Erythroblast (primary cell): ENCODE measurements around the gene MAN1A2.

Experiments used
- DNase-seq, 2 experiments: peaks; one replicate each; lab custom pipeline; 2025; lab: John Stamatoyannopoulos, UW
- GATA1 ChIP-seq: IDR thresholded peaks from 2 replicates; pipeline ENCODE4 v1.6.1; 2011; ENCODE audit warnings: low read depth, mild to moderate bottlenecking, control low read depth, low read length, moderate library complexity
- POLR2A ChIP-seq: IDR thresholded peaks from 2 replicates; pipeline ENCODE4 v1.6.1; 2011; ENCODE audit warnings: mild to moderate bottlenecking, low read length

The MAN1A2 gene

DNA sequence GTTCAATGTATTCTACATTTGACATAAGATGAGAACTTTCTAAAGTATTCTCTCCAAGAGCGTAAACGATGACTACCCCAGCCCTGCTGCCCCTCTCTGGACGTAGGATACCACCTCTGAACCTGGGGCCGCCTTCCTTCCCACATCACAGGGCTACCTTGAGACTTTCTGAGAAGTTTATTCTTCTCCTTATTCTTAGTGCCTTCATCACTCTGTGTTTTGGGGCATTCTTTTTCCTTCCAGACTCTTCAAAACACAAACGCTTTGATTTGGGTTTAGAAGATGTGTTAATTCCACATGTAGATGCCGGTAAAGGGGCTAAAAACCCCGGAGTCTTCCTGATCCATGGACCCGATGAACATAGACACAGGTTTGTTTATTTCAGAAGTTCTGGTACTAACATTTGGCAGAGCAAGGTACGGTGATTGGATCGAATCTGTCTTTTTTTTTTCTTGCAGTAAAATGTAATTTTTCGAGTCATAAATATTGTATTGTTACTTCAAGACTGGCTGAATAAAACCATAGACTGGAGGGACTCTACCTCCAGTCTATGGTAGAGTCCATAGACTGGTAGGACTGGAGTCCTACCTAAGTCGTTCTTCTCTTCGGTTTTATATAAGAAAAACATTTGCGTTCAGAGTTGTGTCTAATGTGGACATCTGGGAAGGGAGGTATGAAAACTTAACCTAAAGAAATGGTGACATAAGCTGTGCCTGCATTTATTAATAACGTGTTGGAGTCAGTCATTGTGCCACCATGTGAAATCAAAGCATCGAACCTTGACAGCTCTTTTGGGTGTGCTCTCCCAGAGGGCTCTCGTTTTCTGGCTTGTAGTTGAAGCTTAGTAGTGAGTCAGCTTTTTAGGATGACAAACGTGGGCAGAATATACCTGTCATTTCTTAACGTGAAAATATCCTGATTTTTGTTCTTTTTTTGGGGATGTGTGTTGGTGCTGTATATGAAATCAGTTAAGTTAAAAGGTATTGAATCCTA is 1.2 kb downstream of the MAN1A2 start:
- TF ChIP-seq POLR2A = no peak
- TF ChIP-seq GATA1 = no peak
- peak; percentile 40 to 51 for DNase-seq

DNA sequence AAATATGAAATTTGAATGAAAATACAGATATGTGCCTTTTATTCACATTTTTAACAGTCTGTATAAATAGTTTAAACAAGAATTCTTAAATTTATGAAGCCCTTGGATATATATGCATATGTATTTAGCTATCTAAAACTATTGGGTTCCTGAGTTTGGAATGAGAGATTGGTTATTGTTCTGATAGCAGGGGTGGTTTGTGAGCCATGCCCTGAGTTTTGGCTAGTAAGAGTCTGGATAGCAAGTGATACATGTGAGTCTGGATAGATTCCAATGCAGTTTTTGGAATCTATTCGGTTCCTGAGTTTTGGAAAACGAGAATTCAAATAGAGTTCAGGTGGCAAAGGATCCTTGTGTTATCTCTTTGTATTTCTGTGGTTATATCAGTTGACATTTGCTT is 2.8 kb downstream of the MAN1A2 start:
- TF ChIP-seq GATA1 (no peak), POLR2A (no peak)
- DNase-seq = peak in 1 of 2 experiments; percentile 6

- TF ChIP-seq GATA1 = no peak
- no peak for TF ChIP-seq POLR2A
- DNase-seq = no peak
Measured at GRCh38 chr1:117370509-117370908, 3.3 kb downstream of the MAN1A2 start.

GRCh38 chr1:117371441-117372151 is 4.3 kb downstream of the MAN1A2 start:
- TF ChIP-seq POLR2A (no peak), GATA1 (no peak)
- no peak for DNase-seq

DNA sequence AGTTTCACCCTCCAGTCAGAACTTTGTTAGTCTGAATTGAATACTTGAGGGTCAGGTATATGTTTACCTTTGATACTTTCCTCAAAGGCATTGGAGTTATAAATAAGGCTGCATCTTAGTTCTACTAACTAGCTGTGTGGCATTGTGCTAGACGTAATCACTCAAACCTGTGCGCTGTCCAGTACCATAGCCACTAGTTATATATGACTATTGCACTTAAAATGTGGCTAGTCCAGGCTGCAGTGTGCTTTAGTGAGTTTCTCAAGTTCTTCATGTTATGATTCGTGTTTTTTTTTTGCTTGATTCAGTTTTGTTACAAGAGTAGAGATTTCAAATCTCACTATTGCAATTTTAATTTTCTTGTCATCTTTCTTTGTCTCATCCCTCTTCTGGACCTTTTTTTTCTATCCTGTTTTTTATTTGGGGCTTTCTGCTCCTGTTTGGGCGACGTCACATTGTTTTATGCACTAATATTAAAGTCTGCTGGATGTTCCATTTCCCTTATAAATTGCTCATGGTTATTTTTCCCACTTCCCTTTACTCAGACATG is 5.7 kb downstream of the MAN1A2 start:
- no peak for DNase-seq
- TF ChIP-seq POLR2A (no peak), GATA1 (no peak)

GRCh38 chr1:117373932-117374331 is 6.7 kb downstream of the MAN1A2 start:
- no peak for TF ChIP-seq POLR2A
- TF ChIP-seq GATA1 = no peak

DNA sequence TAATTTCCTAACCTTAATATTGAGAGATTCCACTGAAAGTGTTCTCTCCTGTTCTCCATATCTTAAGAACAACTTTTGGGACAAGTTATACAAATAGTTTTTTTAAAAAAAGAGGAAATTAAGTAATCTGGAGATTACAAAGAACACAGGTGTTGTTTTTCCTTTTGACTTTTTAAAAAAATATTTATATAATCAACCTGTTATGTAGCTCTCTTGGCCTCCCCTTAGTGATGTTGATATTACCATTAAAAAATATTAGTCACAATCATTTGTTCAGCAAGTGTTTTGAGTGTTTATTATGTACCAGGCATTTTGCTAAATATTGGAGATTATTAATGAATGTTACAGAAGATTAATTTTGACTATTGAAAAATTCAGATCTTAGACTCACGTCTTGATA is 8.1 kb downstream of the MAN1A2 start:
- no peak for TF ChIP-seq GATA1
- no peak for TF ChIP-seq POLR2A

More at GRCh38 chr1:117373932-117374331, 6.7 kb downstream of the MAN1A2 start:
- no peak for DNase-seq

DNA sequence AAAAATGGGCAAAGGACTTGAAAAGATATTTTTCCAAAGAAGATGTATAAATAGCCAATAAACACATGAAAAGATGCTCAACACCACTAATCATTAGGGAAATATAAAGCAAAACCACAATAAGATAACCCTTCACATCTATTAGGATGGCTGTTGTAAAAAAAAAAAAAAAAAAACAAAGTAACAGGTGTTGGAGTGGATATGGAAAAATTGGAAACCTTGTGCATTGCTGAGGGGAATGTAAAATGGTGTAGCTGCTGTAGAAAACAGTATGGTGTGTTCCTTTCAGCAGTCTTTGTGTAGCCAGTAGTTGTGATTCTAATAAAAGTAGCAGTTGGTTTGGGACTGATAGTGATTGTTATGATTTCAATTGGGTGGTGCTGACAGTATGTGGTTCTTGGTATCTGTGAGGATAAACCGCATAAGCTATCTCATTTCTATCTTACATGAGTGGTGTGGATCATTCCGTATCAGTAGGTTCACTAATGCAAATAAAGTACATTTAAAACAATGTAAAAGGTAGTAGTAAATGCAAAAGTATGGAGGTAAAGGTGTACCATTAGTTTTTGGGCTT is 19.9 kb downstream of the MAN1A2 start:
- TF ChIP-seq POLR2A = no peak
- peak in 1 of 2 experiments; percentile 5 for DNase-seq

More for the DNA sequence above, 8.1 kb downstream of the MAN1A2 start:
- no peak for DNase-seq

GRCh38 chr1:117388328-117388727 is 21.1 kb downstream of the MAN1A2 start:
- TF ChIP-seq GATA1 (no peak), POLR2A (no peak)
- no peak for DNase-seq

DNA sequence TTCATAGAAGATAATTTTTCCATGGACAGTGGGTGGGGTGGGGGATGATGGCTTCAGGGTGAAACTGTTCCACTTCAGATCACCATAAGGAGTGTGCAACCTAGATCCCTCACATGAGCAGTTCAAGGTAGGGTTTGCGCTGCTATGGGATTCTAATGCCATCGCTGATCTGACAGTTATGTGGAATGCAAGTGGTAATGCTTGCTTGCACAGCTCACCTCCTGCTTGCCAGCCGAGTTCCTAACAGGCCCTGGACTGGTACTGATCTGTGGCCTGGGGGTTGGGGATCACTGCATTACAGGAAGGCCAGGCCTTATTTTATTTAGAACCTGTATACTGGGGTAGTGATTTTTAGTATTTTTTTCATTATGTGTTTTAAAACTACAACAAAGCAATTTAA is 22.0 kb downstream of the MAN1A2 start:
- TF ChIP-seq POLR2A = no peak
- TF ChIP-seq GATA1 = no peak
- no peak for DNase-seq

DNA sequence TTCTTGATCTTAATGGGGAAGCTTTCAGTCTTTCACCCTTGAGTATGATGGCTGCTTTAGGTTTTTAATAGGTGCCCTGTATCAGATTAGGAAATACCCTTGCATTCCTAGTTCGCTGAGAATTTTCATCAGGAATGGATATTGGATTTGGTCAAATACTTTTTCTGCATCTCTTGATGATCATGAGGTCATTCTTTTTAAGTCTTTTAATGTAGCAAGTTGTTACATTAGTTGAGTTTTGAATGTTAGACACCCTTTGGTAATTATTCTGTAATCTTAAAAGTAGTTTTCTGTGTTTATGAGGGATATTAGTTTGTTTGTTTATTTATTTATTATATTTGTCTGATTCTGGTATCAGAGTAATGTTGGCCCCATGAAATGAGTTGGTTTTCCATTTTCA is 22.5 kb downstream of the MAN1A2 start:
- TF ChIP-seq GATA1 (no peak), POLR2A (no peak)
- no peak for DNase-seq

DNA sequence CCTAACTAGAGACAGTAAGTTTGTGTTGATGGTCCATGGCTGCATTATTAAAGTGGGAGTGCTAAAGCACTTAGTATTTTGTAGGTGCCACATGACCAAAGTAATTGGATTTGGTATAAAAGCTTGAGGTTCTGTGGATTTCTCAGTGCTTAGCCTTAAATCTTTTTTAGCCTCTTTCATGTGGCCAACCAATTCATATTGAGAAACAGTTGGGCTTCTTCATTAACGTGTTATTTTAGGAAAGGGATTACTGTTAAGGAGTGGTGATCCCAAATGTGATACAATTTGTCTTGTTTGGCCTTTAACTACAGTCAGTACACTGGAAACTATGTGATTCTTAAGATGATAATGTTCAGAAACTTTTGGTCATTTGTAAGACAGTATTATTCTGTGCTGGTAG is 25.5 kb downstream of the MAN1A2 start:
- no peak for DNase-seq
- no peak for TF ChIP-seq GATA1
- TF ChIP-seq POLR2A = no peak

GRCh38 chr1:117396074-117396473 is 28.8 kb downstream of the MAN1A2 start:
- TF ChIP-seq GATA1 (no peak), POLR2A (no peak)
- DNase-seq = no peak
